ENCODE measurements around the gene IDH3A.

GRCh38 chr15:78177447-78177873 lies 28.3 kb downstream of the IDH3A start:
- TF ChIP-seq POLR2AphosphoS5 (IDR thresholded peaks at IDR 0.05) (no peak), CTCF (IDR thresholded peaks at IDR 0.05) (peak; percentile 57 to 67 (median 66)), POLR2A (IDR thresholded peaks at IDR 0.05) (no peak), EP300 (IDR thresholded peaks at IDR 0.05) (no peak)

Data from sigmoid colon (tissue), 4 donors.